Stimulated activated CD4-positive, alpha-beta T cell treated with anti-CD3 and anti-CD28 coated beads, TNF-alpha, amount 100 ng/mL, for 4 hours (primary cell): ENCODE data around the gene CRYBA1.
A peak's percentile ranks its signal among the peaks of the same experiment; 100 is the strongest.

Experiments used
- DNase-seq, 3 experiments: peaks; one replicate each; pipeline ENCODE4 v3.0.0-alpha.2; 2020; ENCODE audit warnings: low read depth in 3 of 3

CRYBA1 gene

DNA sequence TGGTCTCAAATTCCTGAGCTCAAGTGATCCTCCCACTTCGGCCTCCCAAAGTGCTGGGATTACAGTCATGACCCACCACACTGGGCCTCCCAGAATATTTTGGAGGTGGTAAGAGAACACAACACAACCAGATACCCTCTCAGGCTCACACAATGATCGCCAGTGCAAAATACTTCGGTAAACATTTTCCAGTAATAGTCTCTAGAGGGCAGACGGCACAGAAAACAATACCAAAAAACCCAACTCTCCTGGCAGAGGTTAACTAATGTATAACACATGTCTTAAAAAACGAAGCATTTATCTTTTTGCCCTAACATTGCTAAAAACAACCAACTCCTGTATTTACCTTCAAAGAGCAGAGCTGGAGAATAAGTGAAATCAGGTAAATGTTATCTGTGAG lies 36.8 kb downstream of the CRYBA1 start:
- DNase-seq, result no peak

DNA sequence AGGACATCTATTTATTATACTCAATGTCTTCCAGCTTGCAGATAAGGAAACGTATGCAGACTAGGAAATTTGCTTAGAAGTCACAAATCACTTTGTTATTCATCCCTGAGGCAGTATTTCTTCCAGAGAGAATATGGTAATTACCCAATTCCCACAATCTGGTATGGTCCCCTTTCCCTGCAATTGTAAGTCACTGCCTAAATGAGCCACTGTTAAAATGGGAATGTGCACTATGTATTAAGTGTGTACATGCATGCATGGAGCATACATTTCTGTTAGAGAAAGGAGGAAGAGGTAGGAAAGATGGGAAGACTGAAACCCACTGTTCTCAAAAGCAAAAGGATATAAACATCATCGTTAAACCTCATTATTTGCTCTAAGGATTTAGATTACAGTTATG lies 37.3 kb downstream of the CRYBA1 start:
- no peak for DNase-seq

DNA sequence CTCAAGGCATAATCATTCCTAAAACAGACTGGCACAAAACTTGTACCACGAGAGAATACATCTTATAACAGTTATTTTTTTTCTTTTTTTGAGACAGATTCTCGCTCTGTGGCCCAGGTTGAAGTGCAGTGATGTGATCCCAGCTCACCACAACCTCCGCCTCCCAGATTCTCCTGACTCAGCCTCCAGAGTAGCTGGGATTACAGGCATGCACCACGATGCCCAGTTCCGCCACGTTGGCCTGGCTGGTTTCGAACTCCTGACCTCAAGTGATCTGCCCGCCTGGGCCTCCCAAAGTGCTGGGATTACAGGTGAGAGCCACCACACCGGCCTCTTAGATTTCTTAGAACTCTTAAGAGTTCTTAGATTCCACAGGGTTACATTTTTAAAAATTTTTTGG lies 43.2 kb downstream of the CRYBA1 start:
- no peak for DNase-seq

DNA sequence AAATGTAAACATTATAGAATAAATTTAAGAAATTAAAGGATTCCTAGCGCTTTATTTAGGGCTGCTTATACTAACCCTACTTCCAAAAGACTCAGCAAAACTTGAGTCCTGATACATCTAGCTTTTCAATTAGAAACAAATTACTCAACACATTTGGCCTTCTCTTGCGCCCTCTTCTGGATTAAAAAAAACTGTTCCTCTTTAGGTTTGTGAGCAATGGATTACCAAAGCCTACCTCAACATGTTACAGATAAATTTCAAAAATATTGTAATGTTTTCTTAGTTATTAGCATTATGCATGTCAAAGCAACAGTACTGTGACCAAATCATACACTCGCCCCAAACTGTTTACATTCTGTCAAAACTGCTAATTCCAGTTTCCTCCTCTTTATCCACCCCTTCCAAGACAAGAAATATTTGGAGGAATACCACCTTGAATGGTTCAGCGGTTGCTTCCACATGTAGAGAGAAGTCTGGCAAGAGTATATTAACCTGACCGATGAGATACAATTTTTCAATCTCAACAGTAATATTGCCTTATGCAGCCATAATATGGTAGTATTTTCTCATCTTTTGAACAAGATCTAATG lies 44.6 kb downstream of the CRYBA1 start:
- no peak for DNase-seq

DNA sequence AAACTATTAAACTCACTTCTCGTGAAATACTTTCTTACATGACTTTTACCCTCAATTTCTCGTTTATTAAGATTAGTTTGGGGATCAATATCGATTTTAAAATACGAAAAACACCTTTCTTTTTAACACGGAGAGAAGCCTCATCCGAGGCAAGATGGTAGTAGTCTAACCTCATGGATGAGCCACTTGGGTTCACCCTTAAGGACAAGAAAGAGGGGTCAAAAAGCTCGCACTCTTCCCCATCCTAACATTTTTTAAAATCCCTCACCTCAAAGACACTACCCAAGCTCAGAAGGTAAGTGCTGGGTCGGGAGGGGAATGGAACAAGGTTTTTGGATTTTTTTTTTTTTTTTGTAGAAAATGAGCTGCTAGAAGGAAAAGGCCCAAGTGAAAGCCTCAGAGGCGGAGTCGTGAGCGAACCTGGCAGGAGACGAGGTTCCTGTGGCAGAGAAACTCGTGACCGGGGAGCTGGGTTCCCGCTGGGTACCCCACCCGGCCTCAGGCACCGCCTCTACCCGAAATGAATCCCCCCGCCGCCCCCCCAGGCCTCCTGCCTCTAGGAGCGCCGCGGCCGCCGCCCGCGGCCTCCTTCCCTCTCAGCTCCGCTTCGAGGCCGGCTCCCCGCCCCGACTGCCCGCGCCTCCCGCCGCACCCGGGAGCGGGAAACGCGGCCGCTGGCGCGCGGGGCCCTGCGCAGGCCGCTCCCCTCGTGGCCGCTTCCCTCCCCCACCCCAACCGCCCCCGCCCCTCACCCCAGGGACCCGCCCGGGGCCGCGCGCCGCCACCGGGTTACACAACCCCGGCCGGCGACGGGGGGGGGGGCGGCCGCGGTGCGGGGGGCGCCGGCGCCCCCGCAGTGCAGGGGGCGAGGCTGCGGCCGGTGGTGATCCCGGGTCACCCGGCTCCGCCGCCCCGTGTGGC lies 45.7 kb downstream of the CRYBA1 start:
- DNase-seq, result peak; percentile 34 to 49 (median 38)

DNA sequence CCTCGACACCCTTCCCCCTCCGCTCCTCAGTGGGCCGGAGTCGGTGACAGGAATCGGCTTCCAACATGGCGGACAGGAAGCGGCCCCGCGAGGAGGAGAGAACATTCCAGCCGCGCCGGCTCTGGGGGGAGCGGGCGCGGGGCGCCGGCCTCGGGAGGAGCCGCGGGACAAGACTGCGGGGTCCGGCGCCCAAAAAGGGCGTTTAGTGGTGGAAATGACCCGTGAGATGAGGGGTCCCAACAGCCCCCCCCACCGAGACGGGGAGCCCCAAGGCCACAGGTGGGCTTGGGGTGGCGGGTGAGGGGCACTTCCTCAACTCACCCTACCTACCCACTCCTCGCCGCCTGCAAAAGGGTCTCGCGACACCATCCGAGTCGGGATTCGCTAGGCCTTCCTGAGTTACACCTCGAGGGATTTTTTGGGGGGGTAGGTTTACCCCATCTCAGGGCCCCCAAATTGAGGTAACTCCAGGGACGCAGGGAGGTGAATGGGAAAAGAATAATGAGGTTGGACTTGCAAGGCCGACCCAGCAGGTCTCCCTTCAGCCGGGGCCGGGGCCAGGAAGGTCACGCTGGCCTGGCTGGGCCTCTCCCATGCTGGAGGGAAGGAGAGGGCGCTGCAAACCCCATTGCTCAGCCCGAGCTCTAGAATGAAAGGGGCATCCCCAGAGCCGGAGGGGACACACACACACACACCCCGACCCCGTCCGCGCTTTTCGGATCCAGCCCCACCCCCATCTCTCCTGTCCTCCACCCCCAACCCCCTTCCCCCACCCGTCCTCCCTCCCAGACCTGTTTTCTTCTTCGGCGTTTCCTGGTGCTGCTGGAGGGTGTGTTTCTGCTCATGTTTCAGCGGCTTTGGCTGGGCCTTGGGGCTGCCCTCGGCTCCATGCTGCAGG lies 46.6 kb downstream of the CRYBA1 start:
- DNase-seq, result peak; percentile 33 to 46 (median 38)

DNA sequence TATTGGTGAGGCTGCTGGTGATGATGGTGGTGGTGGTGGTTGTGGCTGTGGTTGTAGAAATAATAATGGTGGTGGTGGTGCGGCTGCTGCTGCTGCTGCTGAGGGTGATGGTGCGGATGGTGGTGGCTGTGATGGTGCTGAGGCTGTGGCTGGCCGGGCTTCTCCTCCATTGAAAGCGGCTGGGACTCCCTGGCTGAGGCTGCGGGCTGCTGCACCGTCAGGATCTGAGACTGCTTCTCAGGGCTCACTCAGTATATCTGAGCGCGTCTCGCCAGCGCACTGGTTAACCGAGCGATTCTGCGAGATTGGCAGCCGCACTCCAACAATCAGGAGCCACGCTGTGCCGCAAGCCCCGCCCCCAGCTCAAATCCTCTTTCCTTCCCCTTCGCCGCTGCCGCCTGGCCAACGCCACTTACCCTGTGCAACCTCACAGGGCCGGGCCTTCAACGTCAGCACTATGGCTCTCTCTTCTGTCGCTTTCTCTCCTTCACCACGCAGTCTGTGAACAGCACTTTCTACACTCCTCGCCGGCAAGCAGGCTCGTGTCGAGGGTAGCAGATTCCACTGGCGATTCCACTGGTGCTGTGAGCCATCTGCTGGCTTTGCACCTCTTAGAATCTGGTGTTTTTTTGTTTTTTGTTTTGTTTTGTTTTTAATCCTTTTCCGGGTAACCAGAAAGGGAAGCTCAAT lies 47.4 kb downstream of the CRYBA1 start, which contains the start of gene NUFIP2:
NUFIP2 (minus strand) TSS at position 259 of the 690 bp plus-strand sequence; CDS start at position 170, 89 bp downstream.
- DNase-seq, result peak; percentile 93 to 98 (median 95)

DNA sequence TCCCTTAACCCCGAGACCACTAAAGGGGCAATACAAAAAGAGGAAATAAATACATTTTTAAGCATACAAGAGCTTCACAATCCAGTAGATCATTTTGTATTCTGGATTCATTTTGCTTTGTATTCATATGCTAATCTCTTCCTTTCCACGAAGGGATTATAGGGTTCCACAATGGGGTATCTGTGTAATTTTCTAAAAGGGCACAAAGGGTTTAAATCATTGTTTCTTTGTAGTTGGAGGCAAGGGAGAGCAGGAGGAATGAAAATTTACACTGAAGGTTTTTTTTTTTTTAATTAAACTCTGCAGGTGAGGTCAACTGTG lies 47.9 kb downstream of the CRYBA1 start:
- no peak for DNase-seq

DNA sequence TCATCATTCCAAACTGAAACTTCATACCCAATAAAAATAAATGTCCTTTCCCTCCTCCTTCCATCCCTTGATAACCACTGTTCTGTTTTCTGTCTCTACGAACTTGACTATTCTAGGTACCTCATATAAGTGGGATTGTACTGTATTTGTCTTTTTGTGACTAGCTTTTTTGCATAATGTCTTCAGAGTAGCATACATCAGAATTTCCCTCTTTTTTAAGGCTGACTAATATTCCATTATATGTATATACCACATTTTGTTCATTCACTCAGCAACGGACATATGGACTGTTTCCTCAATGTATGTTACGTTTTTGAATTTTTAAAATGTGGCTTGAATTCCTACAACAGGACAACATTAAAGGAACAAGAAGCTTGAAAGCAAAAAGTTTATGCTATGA lies 48.8 kb downstream of the CRYBA1 start:
- DNase-seq, result no peak

DNA sequence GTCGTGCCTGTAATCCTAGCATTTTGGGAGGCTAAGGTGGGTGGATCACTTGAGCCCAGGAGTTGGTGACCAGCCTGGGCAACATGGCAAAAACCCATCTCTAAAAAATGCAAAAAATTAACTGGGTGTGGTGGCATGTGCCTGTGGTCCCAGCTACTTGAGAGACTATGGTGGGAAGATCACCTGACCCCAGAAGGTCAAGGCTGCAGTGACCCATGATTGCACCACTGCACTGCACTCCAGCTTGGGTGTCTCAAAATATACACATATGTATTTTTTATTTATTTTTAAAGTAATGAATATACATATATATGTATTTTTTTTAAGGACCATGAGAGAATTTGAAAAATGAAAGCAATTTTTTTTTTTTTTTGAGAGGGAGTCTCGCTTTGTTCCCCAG lies 52.4 kb downstream of the CRYBA1 start:
- DNase-seq, result no peak

DNA sequence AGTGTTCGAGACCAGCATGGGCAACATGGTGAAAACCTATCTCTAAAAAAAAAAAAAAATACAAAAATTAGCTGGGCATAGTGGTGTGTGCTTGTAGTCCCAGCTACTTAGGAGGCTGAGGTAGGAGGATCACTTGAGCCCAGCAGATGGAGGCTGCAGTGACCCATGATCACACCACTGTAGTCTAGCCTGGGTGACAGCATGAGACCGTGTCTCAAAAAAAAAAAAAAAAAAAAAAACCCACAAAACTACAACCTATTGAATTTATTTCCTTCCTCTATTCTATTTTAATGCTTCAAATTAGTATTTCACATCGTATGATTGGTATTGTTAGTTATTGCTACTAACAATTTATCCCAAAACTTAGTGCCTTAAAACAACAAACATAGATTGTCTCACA lies 56.7 kb downstream of the CRYBA1 start:
- no peak for DNase-seq
